PFSK-1 (cell line): Measurements from ENCODE around the gene CABP4.

Experiments
- FOXP2 ChIP-seq: optimal IDR thresholded peaks from 2 replicates; pipeline ENCODE3; 2011; ENCODE audit warnings: borderline replicate concordance, control low read depth, inconsistent platforms; ENCODE audit not compliant: insufficient read depth; ENCODE audit errors: extremely low read length, extremely low read depth
- POLR2AphosphoS5 ChIP-seq: IDR thresholded peaks from 2 replicates; pipeline ENCODE4 v1.6.1; 2012; ENCODE audit warnings: low read depth, mild to moderate bottlenecking, control low read depth, low read length, moderate library complexity
- SIN3A ChIP-seq: IDR thresholded peaks from 2 replicates; pipeline ENCODE4 v1.6.1; 2012; ENCODE audit warnings: mild to moderate bottlenecking, low read length, moderate library complexity, borderline replicate concordance; ENCODE audit not compliant: insufficient read depth
- TAF1 ChIP-seq: IDR thresholded peaks from 2 replicates; pipeline ENCODE4 v1.6.1; 2012; ENCODE audit warnings: low read length, control low read depth, borderline replicate concordance; ENCODE audit not compliant: insufficient read depth
- TF ChIP-seq, protein P1 (sequence below), 2 experiments: IDR thresholded peaks; 2 replicates each; pipeline versions ENCODE4 v1.6.1 to v1.8.0; 2011 to 2012; ENCODE audit warnings: low read depth in 2 of 2, low read length in 2 of 2, control low read depth in 1 of 2, inconsistent platforms in 1 of 2, mild to moderate bottlenecking in 1 of 2, moderate library complexity in 1 of 2; ENCODE audit not compliant: insufficient read depth in 1 of 2

CABP4 gene

GRCh38 chr11:67450796-67451657, 4.1 kb upstream of the CABP4 start:
- TF ChIP-seq, protein P1, sequence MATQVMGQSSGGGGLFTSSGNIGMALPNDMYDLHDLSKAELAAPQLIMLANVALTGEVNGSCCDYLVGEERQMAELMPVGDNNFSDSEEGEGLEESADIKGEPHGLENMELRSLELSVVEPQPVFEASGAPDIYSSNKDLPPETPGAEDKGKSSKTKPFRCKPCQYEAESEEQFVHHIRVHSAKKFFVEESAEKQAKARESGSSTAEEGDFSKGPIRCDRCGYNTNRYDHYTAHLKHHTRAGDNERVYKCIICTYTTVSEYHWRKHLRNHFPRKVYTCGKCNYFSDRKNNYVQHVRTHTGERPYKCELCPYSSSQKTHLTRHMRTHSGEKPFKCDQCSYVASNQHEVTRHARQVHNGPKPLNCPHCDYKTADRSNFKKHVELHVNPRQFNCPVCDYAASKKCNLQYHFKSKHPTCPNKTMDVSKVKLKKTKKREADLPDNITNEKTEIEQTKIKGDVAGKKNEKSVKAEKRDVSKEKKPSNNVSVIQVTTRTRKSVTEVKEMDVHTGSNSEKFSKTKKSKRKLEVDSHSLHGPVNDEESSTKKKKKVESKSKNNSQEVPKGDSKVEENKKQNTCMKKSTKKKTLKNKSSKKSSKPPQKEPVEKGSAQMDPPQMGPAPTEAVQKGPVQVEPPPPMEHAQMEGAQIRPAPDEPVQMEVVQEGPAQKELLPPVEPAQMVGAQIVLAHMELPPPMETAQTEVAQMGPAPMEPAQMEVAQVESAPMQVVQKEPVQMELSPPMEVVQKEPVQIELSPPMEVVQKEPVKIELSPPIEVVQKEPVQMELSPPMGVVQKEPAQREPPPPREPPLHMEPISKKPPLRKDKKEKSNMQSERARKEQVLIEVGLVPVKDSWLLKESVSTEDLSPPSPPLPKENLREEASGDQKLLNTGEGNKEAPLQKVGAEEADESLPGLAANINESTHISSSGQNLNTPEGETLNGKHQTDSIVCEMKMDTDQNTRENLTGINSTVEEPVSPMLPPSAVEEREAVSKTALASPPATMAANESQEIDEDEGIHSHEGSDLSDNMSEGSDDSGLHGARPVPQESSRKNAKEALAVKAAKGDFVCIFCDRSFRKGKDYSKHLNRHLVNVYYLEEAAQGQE (IDR thresholded peaks at IDR 0.05; ENCODE audit: insufficient read depth in 1 of 2, low read depth in 2 of 2, low read length in 2 of 2), result no peak
- TF ChIP-seq POLR2AphosphoS5, result no peak
- TF ChIP-seq TAF1, result no peak
- no peak for TF ChIP-seq SIN3A
- no peak for TF ChIP-seq FOXP2

- TF ChIP-seq SIN3A (no peak), POLR2AphosphoS5 (no peak), FOXP2 (no peak), TAF1 (no peak)
- TF ChIP-seq, protein P1 (IDR thresholded peaks at IDR 0.05; ENCODE audit: insufficient read depth in 1 of 2, low read depth in 2 of 2, low read length in 2 of 2), result no peak
Observed at GRCh38 chr11:67451658-67451976, 3.5 kb upstream of the CABP4 start.

GRCh38 chr11:67452141-67452952, 2.8 kb upstream of the CABP4 start, which contains the start of gene GPR152:
TSS of gene GPR152 (minus strand) at chr11:67452729. CDS start at chr11:67452724, 5 bp downstream.
- TF ChIP-seq SIN3A (no peak), FOXP2 (no peak), TAF1 (no peak), POLR2AphosphoS5 (no peak)
- TF ChIP-seq, protein P1 (IDR thresholded peaks at IDR 0.05; ENCODE audit: insufficient read depth in 1 of 2, low read depth in 2 of 2, low read length in 2 of 2), result no peak

DNA sequence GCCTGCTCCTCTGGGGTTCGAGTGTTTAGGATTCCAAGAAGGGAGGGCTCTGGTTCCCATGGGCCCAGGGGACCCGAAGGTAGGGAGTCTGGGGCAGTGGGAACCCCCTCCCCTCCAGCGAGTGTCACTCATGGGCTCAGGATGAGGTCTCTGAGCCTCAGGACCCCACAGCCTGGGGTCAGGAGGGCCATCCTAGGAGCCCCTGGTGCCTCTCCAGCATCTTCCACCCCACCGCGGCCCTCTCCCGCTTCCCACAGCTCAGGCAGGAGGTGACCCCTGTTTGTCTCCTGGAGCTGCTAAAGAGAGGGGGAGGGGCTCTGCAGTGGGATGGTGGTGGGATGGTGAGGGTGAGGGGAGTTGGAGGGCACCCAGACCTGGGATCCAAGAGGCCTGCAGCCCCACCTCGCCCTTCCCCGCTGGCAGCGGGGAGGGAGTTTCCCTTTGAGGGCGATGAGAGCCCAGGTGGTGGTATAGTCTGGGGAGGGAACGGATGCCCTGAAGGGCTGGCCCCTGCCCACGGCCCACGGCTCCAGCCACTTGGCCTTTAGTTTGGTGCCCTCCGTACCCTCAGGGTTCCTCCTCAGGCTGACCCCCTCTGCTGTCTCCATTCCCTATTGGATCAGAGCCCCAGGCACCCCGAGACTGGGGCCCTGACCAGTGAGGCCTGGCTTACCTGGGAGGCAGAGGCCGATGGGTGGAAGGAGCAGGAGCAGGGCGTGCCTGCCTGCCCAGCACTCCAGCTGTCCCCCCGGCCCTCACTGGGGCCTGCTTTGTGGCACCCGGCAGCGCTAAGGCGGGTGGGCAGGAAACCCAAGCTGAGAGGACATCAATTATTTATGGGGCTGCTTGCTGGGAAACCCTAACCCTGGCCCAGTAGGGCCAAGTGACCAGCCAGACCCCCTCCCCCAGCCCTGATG, 1.1 kb upstream of the CABP4 start:
- TF ChIP-seq, protein P1 (IDR thresholded peaks at IDR 0.05; ENCODE audit: insufficient read depth in 1 of 2, low read depth in 2 of 2, low read length in 2 of 2), result no peak
